A549 (cell line): ENCODE data around the gene OSCP1. TPM values are rescaled to one million over a fixed set of nuclear protein-coding genes. Genes with fewer than 3 reads are reported as not detected.

Source experiments
- ATAC-seq, 2 experiments: fragments of 200-7000 bp in 1 of 2; fragments of >200 bp in 1 of 2; cut with Nextera tagmentation in 1 of 2; cut with Tn5 transposase in 1 of 2; 3 replicates each; pipeline versions ENCODE4 v1.8.0 to v1.9.1; 2018 to 2020; ENCODE audit warnings: mild to moderate bottlenecking in 1 of 2, moderate library complexity in 1 of 2
- CTCF ChIA-PET: fragments of 300-600 bp; sonication (Branson Sonifier 250); formaldehyde crosslinking; extraction: SDS; loops from one replicate; lab custom pipeline; 2021; ENCODE audit warnings: antibody characterized with exemption, inconsistent platforms; lab: Yijun Ruan, JAX
- POLR2A ChIA-PET: fragments of 350-600 bp; formaldehyde crosslinking; extraction: SDS; loops from one replicate; lab custom pipeline; 2021; ENCODE audit warnings: antibody characterized with exemption, inconsistent platforms; lab: Yijun Ruan, JAX
- DNase-seq, 2 experiments: peaks; one replicate each; pipeline versions ENCODE4 v3.0.0 to v3.0.0-alpha.2; 2011 to 2016; ENCODE audit warnings: low read depth in 1 of 2, low spot score in 1 of 2
- FAIRE-seq: peaks from 2 replicates; lab custom pipeline; 2011; peaks lifted over from hg19 to GRCh38; lab: Jason Lieb, UNC
- H3K27ac ChIP-seq, 2 experiments: fragments of >200 bp; sonication (Bioruptor Twin); formaldehyde crosslinking; 3 replicates each; pipeline ENCODE4 v1.5.1; 2016 to 2017
- H3K4me1 ChIP-seq: fragments of >200 bp; sonication (Bioruptor Twin); formaldehyde crosslinking; 3 replicates; pipeline ENCODE4 v1.6.1; 2016
- H3K4me2 ChIP-seq: fragments of >200 bp; sonication (Bioruptor Twin); formaldehyde crosslinking; 3 replicates; pipeline ENCODE4 v1.6.1; 2016
- H3K4me3 ChIP-seq: fragments of >200 bp; sonication (Bioruptor Twin); formaldehyde crosslinking; 3 replicates; pipeline ENCODE4 v1.5.1; 2016
- H3K9me3 ChIP-seq: fragments of >200 bp; sonication (Bioruptor Twin); formaldehyde crosslinking; 3 replicates; pipeline ENCODE4 v1.6.1; 2016
- CBX8 ChIP-seq: fragments of 200-600 bp; sonication (generic); IDR thresholded peaks from 2 replicates; pipeline ENCODE4 v1.6.1; 2016
- CHD2 ChIP-seq: fragments of 150-350 bp; IDR thresholded peaks from 2 replicates; pipeline ENCODE4 v1.6.1; 2014; ENCODE audit warnings: low read length; ENCODE audit not compliant: partially characterized antibody
- CTCF ChIP-seq: fragments of >200 bp; sonication (Bioruptor Twin); formaldehyde crosslinking; IDR thresholded peaks from 3 replicates; pipeline ENCODE4 v1.5.1; 2016
- ESRRA ChIP-seq: fragments of 150-350 bp; IDR thresholded peaks from 2 replicates; pipeline ENCODE4 v1.6.1; 2014; ENCODE audit warnings: mild to moderate bottlenecking, low read length, borderline replicate concordance
- HDAC2 ChIP-seq: fragments of 200-600 bp; sonication (generic); IDR thresholded peaks from 2 replicates; pipeline ENCODE4 v1.6.1; 2016
- HEYL ChIP-seq: fragments of 250-450 bp; sonication (Bioruptor Pico); IDR thresholded peaks from 2 replicates; pipeline ENCODE4 v1.8.0; 2021; ENCODE audit warnings: mild to moderate bottlenecking, moderate library complexity
- HMGXB4 ChIP-seq: fragments of 250-450 bp; sonication (Bioruptor Pico); IDR thresholded peaks from 2 replicates; pipeline ENCODE4 v1.5.0; 2021; ENCODE audit warnings: mild to moderate bottlenecking, moderate library complexity, borderline replicate concordance
- HOXA7 ChIP-seq: fragments of 250-450 bp; sonication (Bioruptor Pico); IDR thresholded peaks from 2 replicates; pipeline ENCODE4 v1.5.0; 2020; ENCODE audit warnings: mild to moderate bottlenecking, moderate library complexity
- KDM5A ChIP-seq: fragments of 200-600 bp; sonication (generic); IDR thresholded peaks from 2 replicates; pipeline ENCODE4 v1.6.1; 2016; ENCODE audit warnings: antibody characterized with exemption, mild to moderate bottlenecking
- MYC ChIP-seq: IDR thresholded peaks from 2 replicates; pipeline ENCODE4 v1.6.1; 2012; ENCODE audit warnings: mild to moderate bottlenecking, inconsistent platforms, low read length, improper control_type of control experiment, borderline replicate concordance
- PBX3 ChIP-seq: IDR thresholded peaks from 2 replicates; pipeline ENCODE4 v1.6.1; 2012
- POLR2A ChIP-seq: IDR thresholded peaks from 2 replicates; pipeline ENCODE4 v1.6.1; 2012; ENCODE audit warnings: mild to moderate bottlenecking, low read length
- RARB ChIP-seq: fragments of 250-450 bp; sonication (Bioruptor Pico); IDR thresholded peaks from 2 replicates; pipeline ENCODE4 v1.8.0; 2021; ENCODE audit warnings: mild to moderate bottlenecking, moderate library complexity
- RFX5 ChIP-seq: fragments of 450-650 bp; IDR thresholded peaks from 2 replicates; pipeline ENCODE4 v1.7.1; 2014; ENCODE audit warnings: antibody characterized with exemption, mild to moderate bottlenecking, moderate library complexity
- RNF2 ChIP-seq: fragments of 200-600 bp; sonication (generic); IDR thresholded peaks from 2 replicates; pipeline ENCODE4 v1.6.1; 2016; ENCODE audit warnings: low read depth, mild to moderate bottlenecking, antibody characterized with exemption, moderate library complexity, borderline replicate concordance
- SREBF2 ChIP-seq: fragments of 450-650 bp; IDR thresholded peaks from 2 replicates; pipeline ENCODE4 v1.6.1; 2014; ENCODE audit warnings: mild to moderate bottlenecking, moderate library complexity
- TFCP2L1 ChIP-seq: fragments of 250-450 bp; sonication (Bioruptor Pico); IDR thresholded peaks from 2 replicates; pipeline ENCODE4 v1.5.0; 2021; ENCODE audit warnings: mild to moderate bottlenecking
- TP53 ChIP-seq: fragments of 250-450 bp; sonication (Bioruptor Pico); IDR thresholded peaks from 2 replicates; pipeline ENCODE4 v1.5.0; 2021; ENCODE audit warnings: mild to moderate bottlenecking, moderate library complexity
- ZC3H11A ChIP-seq: fragments of 450-650 bp; IDR thresholded peaks from 2 replicates; pipeline ENCODE4 v1.6.1; 2014; ENCODE audit warnings: antibody characterized with exemption, mild to moderate bottlenecking
- ZFP36 ChIP-seq: fragments of 450-650 bp; IDR thresholded peaks from 2 replicates; pipeline ENCODE4 v1.6.1; 2014; ENCODE audit warnings: borderline replicate concordance; ENCODE audit not compliant: partially characterized antibody
- ZNF302 ChIP-seq: fragments of 250-450 bp; sonication (Bioruptor Pico); IDR thresholded peaks from 2 replicates; pipeline ENCODE4 v1.9.0; 2021; ENCODE audit warnings: inconsistent platforms, mild to moderate bottlenecking, moderate library complexity
- WGBS: methylation state at CpG from one replicate; pipeline ENCODE4 v1.1.6; 2017; ENCODE audit errors: missing lambda C conversion rate; 5-methylcytosine and 5-hydroxymethylcytosine counted together
- polyA plus RNA-seq, 4 experiments: library from polyadenylated mRNA; depleted of rRNA in 3 of 4; stranded (reverse); fragments of >200 nt; fragmentation: RNase III in 1 of 4; extraction: RNeasy Plus Mini Kit Qiagen cat#74134 plus additional on column Dnase treatment in 1 of 4; gene quantifications; 2 replicates in 3 of 4; 3 replicates in 1 of 4; pipeline ENCODE4 v1.2.3, GENCODE V29; 2011 to 2017

Gene OSCP1
- polyA plus RNA-seq, 2 of the 4 experiments (the other 2 are of a cell fraction): 4.6 to 6.6 TPM

- TF ChIP-seq SREBF2 (no peak), ZNF302 (no peak), ZFP36 (no peak), TP53 (no peak), CBX8 (no peak), CHD2 (no peak), RARB (CRISPR knock-in tag) (no peak), KDM5A (no peak), POLR2A (no peak), ESRRA (no peak)
- Histone ChIP-seq H3K4me2 (no peak overlapping the region), H3K9me3 (no peaks in the 10 kb centered on the region), H3K4me3 (no peak overlapping the region), H3K4me1 (no peaks in the 10 kb centered on the region), H3K27ac (no peak overlapping the region)
- ATAC-seq (peak in 1 of 2 experiments; percentile 74; a peak in 3 of 6 replicates), DNase-seq (peak in 1 of 2 experiments; percentile 30), FAIRE-seq (no peak)
- POLR2A ChIA-PET: no interaction called here
- CTCF ChIA-PET: interaction anchor here (0.6 to 6.8 kb wide), 5 partner anchors 8 to 145 kb away, joined by 3 to 37 read pairs (median 3); partner anchors contain the start of gene LSM10
- WGBS: 44% methylated on average over 11 of the region's 11 CpGs
Measured at GRCh38 chr1:36411674-36412648, 38.3 kb downstream of the OSCP1 start.

- FAIRE-seq: no peak
- ChIA-PET CTCF (interaction anchor here (0.6 to 1.1 kb wide), 2 partner anchors 38 to 42 kb away, joined by 3 read pairs; partner anchors contain the start of gene OSCP1), POLR2A (interaction anchor here (0.9 kb wide), 1 partner anchor 56 kb away, joined by 3 read pairs; the partner anchor contains the start of gene MRPS15)
- Histone ChIP-seq H3K4me2 (no peak overlapping the region), H3K4me3 (no peak overlapping the region), H3K4me1 (no peaks in the 10 kb centered on the region), H3K9me3 (no peaks in the 10 kb centered on the region), H3K27ac (no peak overlapping the region)
- TF ChIP-seq HMGXB4 (CRISPR knock-in tag) (no peak), HDAC2 (no peak), MYC (no peak), RFX5 (no peak), TFCP2L1 (no peak), CTCF (no peak), ZC3H11A (no peak), HEYL (CRISPR knock-in tag) (no peak), HOXA7 (CRISPR knock-in tag) (no peak)
- no peak for DNase-seq
- no peak for ATAC-seq
- 74% methylated on average over 2 of the region's 2 CpGs for WGBS
Measured at GRCh38 chr1:36408479-36408878, 41.8 kb downstream of the OSCP1 start.

GRCh38 chr1:36406440-36406839 is 43.8 kb downstream of the OSCP1 start:
- TF ChIP-seq HMGXB4 (CRISPR knock-in tag) (no peak), HEYL (CRISPR knock-in tag) (no peak), RNF2 (no peak), PBX3 (no peak)
- no peaks in the 10 kb centered on the region for H3K9me3 ChIP-seq
- 79% methylated on average over 1 of the region's 1 CpG for WGBS
- no peaks in the 10 kb centered on the region for H3K4me1 ChIP-seq
- no peak for ATAC-seq
- ChIA-PET CTCF (interaction anchor here (1.1 kb wide), 1 partner anchor 8 kb away, joined by 4 read pairs; no protein-coding TSS in a partner anchor), POLR2A (interaction anchor here (0.6 kb wide), 1 partner anchor 9 kb away, joined by 3 read pairs; the partner anchor contains the start of gene LSM10)
- H3K4me3 ChIP-seq: no peak overlapping the region
- H3K27ac ChIP-seq: no peak overlapping the region
- H3K4me2 ChIP-seq: no peak overlapping the region
- no peak for DNase-seq
- no peak for FAIRE-seq
